GOT3 (cell line): ENCODE measurements around the gene FOXL3.
"Not testable (repeated sequence)": the region's sequence is repeated elsewhere in the genome, so short reads cannot be mapped to it uniquely, and the experiment has no call there.

Experiments used
- DNase-seq: peaks from one replicate; lab custom pipeline; 2025; ENCODE audit warnings: mixed read lengths; lab: John Stamatoyannopoulos, UW

The FOXL3 gene

DNA sequence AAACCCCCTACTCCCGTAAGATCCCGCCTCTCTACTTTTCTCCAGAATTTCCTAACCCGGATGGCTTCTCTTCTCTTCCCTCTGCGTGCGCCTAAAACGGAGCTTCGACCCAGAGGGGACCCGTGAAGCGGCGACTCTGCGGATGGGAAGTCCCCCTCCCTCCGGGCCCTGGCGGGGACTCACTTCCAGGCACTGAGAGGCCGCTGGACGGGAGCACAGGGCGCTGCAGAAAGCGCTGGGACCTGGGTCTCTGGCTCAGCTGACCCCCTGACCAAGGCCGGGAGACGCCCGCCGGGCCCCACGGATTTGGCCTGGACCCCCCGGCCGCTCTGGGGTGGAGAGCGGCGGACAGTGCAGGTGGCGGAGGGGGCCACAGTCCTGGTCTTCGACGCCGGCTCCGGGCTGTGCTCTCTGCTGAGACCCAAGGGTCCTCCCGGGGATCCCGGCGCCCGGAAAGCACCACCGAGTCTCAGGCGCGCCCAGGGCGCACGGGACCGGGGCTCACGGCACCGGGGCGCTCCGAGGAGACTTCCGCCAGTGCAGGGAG is 688 bp upstream of the FOXL3 start:
- DNase-seq = no peak

DNA sequence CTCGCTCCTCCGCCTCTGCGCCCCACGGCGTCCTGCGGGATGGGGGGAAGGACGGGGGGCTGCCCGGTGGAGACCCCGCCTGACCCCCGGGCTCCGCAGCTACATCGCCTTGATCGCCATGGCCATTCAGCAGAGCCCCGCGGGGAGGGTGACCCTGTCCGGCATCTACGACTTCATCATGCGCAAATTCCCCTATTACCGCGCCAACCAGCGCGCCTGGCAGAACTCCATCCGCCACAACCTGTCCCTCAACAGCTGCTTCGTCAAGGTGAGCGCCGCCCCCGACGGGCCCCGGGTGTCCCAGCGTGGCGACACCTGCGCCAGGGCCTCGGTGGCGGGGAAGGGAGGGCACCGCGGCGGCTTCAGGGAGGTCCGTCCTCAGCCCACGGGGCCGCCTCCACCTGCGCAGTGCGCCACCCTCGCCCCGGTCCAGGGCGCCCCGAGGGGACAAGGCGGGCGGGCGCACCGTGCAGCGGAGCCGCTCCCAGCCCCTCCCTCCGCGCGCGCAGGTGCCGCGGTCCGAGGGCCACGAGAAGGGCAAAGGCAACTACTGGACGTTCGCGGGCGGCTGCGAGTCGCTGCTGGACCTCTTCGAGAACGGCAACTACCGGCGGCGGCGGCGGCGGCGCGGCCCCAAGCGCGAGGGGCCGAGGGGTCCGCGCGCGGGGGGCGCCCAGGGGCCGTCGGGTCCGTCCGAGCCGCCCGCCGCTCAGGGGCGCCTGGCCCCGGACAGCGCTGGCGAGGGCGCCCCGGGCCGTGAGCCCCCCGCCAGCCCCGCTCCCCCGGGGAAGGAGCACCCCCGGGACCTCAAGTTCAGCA is 793 bp downstream of the FOXL3 start:
- no peak for DNase-seq

DNA sequence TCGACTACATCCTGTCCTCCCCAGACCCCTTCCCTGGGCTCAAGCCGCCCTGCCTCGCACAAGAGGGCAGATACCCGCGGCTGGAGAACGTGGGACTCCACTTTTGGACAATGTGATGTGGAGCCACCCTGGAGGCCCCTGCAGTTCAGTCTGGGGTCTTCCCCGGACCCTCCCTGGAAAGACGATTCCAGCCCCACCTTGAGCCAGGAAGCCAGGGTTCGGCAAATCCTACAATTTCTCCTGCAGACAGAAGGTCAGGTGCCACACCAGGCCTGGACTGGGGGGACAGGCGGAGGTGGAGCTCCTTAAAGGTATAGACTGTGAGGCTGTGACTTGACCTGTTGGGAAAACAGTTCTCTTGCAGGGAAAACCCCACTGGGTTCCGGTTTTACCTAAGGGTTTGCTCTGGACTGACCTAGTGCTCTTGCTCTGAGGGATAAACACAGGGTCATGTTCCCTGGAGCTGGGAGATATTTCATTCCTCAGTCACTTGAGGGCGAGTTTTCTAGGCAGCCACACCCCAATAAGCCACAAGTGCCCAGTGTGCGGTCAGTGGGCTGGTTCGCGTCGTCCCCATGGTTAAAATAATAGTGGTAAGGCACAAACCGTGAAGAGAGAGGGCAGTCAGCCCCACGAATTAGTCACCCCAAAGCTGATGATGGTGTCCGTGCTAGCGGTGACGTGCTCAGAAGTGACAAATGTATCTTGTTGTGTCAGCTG is 1.6 kb downstream of the FOXL3 start:
- DNase-seq = no peak

DNA sequence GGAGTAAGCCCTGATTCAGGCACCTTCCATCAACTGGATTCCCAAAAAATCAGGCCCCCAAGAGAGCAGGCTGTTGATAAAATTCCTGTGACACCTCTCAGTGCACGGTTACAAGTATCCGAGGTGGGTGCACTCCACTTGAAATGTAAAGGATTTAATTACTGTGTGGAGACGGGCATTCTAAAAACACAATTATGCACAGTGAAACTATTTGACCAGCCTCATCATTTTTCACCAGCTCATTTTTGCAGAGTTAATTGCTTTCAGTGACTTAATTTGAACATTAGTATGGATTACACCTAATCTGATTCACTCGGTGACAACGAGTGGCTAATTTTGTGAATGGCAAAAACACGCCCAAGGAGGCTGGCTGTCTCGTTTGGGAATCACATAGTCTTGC is 2.3 kb downstream of the FOXL3 start:
- DNase-seq = no peak

DNA sequence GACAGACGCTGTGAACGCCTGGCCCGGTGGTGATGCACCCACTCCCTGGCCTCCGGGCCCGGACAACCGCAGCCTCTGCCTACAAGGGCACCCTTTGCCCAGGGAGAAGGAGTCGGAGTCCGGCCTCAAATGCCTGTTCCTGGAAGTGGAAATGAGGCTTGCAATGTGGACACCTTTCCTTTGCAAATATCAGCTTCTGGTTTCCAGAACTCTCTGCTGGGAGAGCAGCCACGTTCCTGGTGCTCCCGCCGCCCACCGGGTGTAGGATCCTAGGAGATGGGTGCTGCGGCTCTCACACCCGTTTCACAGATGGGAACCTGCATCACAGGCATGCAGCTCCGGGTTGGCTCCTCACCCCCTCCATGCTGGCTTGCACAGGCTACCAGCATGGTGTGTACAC is 2.9 kb downstream of the FOXL3 start:
- no peak for DNase-seq

DNA sequence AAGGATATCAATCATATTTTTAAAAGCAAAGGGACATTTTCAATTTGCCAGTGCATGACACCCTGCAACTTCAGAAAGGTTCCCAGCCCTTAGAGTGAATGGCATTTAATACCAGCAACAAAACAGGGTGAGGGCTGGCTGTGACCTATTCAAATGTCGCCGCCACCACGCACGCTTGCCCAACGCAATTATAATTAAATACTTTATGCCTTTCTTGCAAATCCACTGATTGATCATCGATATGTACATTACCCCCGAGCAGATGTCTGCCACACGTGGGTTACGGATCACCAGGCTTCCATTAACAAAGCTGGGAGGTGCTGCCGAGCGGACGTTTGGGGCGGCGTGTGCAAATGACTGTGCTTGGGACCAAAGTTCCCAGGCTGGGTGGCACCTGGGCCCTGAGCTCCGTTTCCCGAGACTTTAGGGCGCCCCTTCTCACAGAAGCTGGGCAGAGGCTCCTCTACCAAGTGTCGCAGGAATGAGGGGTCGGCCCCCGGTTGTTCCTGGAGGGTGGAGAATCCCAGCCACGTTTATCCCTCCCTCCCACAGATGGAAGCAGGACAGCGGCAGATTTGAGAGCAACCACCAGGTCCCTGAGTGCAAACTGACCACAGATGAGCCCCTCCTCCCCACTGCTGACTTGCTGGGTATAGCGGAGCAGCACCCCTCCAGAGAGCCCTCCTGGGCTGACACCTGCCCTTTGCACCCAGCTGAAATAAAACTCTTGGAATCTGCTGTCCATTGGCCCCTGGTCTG is 3.9 kb downstream of the FOXL3 start:
- no peak for DNase-seq

DNA sequence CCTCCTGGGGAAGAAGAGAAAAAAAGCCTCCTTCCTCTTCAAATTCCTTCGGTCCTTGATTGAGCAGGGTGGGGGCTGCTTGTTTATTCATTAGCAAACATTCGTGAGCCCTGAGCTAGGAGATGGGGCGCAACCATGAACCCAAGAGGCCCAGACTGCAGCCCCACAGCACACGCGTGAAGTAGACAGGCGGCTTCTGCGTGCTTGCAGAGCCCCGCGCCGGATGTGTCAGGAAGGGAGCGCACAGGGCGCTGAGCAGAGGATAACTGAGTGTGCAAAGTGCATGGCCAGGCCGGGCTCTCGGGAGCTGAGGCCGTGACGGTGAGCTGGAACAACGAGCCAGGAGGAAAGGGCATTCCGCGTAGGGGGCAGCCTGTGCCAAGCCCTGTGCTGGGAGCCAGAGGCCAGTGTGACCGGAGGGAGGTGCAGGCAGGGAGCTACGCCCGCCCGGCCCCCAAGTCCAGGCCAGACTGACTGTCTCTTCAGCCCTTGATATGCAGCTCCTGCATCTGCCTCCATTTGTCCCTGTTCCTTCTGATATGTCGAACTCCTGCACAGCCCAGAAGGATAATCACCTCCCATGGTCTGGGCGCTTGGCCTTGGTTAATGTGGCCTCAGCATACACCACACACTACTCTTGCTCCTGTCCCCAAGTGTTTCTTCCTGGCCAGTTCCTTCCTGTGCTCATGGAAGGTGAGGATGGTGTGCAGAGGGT is 4.6 kb downstream of the FOXL3 start:
- no peak for DNase-seq

DNA sequence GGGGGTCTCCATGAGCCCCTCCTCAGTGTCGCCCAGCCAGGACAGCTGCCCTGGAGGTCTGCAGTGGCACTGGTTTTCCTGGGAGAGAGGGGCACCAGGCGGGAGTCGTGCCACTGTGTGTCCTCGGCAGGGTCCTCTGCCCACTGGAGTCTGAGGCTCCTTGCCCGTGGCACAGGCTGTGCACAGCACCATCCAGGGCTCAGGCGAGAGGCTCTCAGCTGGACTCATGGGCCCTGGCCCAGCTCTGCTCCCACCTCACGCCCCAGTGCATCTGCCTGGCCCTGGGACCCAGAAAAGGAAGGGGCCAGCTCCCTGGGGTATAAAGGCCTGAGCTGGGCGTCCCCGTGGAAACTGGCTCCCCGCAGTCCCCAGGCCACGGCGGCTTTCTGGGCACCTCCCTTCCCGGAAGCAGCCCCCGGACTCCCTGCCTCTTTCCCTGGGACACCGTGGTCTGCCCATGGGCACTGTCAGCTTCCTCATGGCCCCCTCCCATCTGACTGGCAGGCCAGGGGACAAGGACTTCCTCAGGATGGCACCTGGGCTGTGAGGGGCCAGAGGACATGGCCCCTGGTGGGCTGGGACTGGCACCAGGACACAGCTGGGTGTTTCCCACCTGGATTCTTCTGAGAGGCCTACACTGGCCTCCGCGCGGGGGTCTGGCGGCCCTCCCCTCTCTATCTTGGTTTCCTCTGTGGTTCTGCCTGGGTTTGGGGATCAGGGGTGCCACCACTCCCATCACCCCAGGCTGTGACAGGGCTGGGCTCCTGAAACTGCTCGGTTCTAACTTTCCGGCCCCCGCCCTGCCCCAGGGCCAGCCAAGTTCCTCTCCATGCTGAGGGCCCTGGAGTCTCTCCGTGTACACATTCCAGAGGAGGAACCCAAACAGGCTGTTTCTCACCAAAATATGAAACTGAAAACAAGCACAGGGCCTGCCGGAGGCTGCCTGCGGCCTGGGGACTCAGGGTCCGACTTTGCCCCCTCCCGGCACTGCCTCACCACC is 5.5 kb downstream of the FOXL3 start:
- DNase-seq = no peak

DNA sequence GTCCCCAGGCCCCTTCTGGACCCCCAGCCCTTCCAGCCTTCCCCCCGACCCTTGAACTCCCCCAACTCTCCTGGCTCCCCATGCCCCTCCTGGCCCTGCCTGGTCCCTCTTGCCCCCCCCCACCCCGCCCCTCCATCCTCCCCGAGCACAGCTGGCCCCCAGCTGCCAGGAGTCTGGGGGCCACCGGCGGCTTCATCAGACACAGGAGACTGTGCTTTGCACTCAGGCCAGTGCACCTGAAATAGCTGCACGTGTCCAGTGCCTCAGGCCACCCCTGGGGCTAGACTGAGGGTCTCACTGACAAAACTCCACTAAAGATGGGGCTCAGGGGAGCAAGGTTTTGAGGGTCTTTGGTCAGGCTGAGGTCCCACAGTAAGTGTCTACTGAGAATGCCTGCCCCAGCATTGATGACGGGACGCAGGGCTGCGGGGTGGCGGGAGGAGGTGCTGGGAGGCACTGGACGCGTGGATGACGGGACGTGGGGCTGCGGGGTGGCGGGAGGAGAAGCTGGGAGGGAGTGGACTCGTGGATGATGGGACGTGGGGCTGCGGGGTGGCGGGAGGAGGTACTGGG is 6.5 kb downstream of the FOXL3 start:
- no peak for DNase-seq

DNA sequence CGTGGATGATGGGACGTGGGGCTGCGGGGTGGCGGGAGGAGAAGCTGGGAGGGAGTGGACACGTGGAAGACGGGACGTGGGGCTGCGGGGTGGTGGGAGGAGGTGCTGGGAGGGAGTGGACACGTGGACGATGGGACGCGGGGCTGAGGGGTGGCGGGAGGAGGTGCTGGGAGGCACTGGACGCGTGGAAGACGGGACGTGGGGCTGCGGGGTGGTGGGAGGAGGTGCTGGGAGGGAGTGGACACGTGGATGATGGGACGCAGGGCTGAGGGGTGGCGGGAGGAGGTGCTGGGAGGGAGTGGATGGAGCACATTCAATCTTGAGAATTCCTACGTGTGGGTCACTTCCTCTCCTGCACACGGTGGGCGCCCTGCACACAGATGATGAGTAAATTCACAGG is 7.2 kb downstream of the FOXL3 start:
- not testable (repeated sequence) for DNase-seq

DNA sequence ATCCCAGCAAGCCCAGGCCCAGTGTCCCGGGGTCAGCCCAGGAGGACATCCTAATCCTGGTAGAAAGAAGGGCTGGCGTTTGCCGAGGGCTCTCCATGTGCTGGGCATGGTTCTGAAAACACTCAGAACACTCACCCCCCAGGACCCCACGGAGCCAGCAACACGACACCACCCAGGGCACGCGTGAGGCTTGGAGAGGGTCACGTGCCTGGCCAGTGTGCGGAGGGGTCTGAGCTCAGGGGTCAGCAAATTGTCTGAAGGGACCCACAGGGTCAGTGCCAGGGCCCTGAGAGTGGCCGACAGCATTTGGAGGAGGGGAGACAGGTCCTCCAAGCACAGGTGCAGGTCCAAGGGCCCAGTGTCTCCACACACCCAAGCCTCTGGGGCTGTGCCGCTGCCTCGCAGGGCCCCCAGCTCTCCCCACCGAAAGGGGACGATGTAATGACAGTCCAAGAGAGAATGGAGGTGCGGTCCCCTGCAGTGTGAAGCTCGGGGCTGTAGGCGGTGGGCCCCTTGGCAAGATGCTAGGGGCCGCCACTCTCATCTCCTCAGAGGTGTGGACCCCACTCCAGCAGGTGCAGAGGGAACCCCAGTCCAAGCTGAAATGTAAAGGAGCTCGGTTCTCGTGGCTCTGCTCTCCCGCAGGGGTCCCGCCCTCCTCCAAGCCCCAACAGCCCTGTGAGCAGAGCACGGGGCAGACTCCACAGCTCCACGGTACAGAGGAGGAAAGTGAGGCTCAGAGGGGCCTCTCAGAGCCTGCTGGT is 7.8 kb downstream of the FOXL3 start:
- DNase-seq = no peak

DNA sequence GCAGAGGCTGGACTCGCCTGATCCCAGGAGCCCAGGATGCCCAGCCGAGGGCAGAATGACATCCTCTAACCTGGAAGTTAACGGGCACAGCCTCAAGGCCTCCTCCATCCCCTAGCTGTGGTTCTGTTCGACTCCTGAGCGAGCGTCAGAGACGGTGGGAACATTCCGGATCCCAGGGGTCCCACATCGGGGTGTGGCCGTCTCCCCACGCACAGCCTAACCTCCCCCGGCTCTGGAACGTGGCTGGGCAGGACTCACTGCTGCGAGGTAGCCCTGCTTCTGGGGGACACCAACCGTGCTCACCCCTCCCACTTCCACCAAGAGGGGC is 8.4 kb downstream of the FOXL3 start:
- DNase-seq = no peak

DNA sequence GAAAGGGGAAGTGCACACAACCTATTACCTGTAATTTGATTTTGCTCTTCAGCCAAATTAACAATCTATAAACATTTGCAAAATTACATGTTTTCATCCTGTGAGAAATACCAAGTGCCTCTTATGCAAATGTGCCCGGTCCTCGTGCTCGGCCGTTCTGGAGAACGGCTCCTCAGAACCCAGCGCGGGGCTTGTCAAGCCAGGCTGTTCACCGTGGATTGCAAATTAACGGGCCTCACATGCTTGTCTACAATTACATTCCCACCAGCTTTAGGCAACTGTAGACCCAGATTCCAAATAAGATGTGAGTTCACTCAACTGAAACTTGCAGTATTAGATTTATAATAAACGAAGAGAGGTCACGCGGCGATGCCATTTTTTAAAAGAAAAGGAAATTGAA is 8.8 kb downstream of the FOXL3 start:
- DNase-seq = no peak

DNA sequence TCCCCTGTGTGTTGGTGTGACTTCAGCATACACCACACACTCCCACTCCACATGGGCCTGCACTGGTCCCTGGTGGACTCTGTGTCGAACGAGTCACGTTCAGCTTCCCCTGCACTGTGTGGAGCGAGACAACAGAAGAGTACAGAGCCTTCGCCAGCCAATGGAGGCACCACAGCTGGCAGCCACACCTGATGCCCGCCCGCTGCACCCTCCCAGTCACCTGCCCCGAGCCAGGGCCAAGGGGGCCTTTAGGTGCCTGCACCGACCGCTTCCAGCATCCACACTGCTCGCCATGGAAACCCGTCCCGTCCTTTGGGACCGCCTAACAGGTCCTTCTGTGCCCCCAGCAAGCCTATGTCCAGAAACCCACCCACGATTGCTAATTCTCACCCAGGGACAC is 9.2 kb downstream of the FOXL3 start:
- DNase-seq = no peak

DNA sequence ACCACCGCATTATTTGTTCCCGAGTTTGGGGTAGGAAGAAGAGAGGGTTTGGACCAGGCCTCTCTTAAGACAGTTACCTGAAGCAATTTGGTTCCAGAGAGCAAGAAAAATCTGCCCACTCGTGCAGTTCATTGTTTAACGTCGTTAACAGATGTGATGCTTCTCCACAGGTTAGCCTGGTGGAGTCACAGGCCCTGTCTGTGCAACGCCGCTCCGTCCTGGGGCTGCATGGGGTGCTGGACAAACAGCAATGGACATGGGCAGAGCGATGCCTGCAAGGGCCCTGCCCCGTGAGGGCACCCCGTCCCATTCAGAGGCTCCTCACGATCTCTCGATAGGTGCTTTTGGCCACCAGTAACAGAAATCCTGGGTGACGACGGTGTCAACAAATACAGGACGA is 9.7 kb downstream of the FOXL3 start:
- DNase-seq = no peak

DNA sequence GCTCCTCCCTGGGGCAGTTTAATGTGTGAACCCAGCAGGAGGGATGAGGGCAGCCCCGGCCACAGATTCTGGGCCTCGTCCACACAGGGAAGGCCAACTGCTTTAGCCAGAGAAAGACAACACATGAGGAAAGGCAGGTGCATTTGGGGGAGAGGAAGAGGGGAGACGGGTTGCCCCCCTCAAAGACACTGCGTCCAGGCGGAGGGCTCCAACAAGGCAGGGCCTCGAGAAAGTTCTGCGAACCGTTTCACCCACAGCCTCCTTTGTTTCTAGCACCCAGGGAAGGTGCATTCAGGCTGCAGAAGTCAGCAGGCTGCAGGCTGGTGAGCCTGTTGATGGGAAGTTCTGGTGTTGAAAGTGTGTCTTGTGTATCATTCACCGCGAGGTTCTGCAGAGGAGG is 10.1 kb downstream of the FOXL3 start:
- DNase-seq = no peak

DNA sequence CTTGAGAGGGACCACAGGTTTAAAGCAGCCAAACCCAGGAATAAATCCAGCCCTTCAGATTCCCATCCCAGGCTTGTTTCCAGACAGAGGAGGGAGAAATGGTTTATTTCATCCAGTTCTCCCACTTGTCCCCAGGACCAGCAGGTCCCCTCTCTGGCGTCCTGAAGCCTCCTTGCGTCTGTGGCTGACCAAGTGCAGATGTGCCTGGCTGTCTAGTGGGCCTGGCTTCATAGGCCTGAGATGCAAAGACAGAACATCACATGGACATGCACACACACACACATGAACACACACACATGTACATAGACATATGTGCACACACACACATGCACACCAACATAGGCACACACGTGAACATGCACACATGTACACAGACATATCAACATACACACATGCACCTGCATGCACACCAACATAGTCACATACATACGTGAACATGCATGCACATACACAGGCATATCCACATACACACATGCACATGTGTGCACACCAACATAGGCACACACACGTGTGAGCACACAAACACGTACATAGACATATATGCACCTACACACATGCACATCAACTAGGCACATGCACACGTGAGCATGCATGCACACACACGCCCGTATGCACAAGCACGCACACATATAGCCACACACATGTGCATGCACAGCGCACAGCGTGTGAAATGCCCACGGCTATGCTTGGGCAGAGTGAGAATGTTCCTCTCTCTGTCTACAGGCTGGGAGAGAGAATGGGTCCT is 10.7 kb downstream of the FOXL3 start:
- no peak for DNase-seq

DNA sequence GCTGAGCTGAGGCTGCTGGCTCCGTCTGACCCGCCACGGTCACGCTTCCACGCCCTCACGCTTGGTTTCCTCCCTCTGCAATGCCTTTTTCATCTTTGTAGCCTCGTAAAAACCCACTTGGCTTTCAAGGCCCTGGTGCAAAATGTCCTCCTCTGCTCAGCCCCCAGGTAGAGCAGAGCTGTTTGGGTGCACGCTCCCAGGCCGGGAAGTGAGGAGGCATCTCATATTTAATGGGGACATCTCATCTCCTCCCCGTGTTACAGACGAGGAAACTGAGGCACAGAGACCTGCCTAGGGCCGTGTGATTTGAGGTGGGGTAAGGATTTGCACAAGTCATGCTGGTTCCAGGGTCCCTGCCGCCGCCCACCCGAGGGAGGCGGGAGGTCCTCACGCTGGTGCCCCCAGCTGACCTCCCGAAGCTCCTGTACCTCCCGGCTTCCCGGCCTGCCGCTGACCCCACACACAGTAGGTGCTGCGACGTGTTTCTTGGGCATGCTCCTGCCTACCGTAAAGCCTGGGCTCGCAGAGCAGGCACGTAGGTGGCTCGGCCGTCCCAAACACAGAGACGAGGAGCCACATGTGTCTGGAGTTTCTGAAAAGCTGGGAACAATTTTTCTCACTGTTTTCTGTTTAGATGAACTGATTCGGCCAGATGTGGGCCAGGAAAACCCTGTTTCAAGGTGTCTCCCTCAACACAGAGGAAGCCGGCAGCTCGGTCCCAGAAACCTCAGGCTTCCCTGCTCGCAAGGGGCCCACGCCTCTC is 11.5 kb downstream of the FOXL3 start:
- DNase-seq = no peak
